ENCODE measurements around the gene HDGFL3. TPM values are rescaled to one million over a fixed set of nuclear protein-coding genes. Genes with fewer than 3 reads are reported as not detected.

HDGFL3 gene
- total RNA-seq, result 10 to 100 TPM; 16.2 to 16.7 TPM

GRCh38 chr15:83207660-83208366, at the start of gene HDGFL3:
TSS of gene HDGFL3 (minus strand) at chr15:83207823. CDS start at chr15:83207414, 409 bp downstream.
- Histone ChIP-seq H3K27ac (peak within 1 kb of the TSS; percentile 60), H3K4me3 (peak within 1 kb of the TSS; percentile 76), H3K27me3 (no peaks in the 10 kb centered on the region), H3K9ac (ENCODE audit: low read depth in 2 of 2, low read length in 2 of 2) (peak within 1 kb of the TSS; percentile 53 to 57), H3K36me3 (no peaks in the 10 kb centered on the region), H3K9me3 (no peaks in the 10 kb centered on the region), H3K4me1 (no peaks in the 10 kb centered on the region)
- peak; percentile 37 for DNase-seq
- TF ChIP-seq CTCF (IDR thresholded peaks at IDR 0.05), result no peak
- intact Hi-C loops (cut with DNase I), result loop anchor here (5.0 kb wide), 2 partner anchors 141 to 196 kb away; partner anchors contain the start of genes BTBD1 and C15orf40

DNA sequence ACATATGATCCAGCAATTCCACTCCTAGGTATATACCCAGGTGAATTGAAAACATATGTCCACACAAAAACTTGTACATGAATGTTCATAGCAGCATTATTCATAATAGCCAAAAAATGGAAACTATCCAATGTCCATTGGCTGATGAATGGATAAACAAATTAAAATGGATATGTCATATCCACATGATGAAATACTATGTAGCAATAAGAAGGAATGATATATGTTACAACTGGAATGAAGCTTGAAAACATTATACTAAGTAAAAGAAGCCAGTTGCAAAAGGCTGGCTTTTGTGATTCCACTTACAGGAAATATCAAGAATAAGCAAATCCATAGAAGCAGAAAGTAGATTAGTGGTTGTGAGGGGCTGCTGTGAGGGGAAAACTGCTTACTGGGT, 43.2 kb upstream of the HDGFL3 start:
- intact Hi-C loops (cut with DNase I), result no loop called here
- Histone ChIP-seq H3K36me3 (no peaks in the 10 kb centered on the region), H3K9me3 (no peaks in the 10 kb centered on the region), H3K9ac (ENCODE audit: low read depth in 2 of 2, low read length in 2 of 2) (no peak overlapping the region), H3K4me1 (no peaks in the 10 kb centered on the region), H3K27me3 (no peaks in the 10 kb centered on the region), H3K27ac (no peak overlapping the region), H3K4me3 (no peak overlapping the region)
- no peak for DNase-seq
- TF ChIP-seq CTCF (IDR thresholded peaks at IDR 0.05), result no peak

DNA sequence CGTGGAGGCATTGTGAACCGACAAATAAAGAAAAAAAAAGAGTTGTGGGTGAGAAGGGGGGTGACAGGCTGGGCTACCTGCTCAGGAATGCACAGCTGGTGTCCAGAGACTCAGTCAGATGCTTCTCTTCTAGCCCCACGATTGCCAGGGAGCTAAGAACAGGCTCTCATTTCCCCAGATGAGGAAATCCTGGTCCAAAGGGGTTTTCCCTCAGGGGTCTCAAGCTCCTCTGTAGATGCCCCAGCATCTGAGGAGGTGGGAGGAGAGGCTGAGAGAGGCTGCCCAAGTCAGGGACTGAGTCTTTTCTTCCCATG, 41.4 kb upstream of the HDGFL3 start:
- H3K9ac ChIP-seq (ENCODE audit: low read depth in 2 of 2, low read length in 2 of 2), result no peak overlapping the region
- intact Hi-C loops (cut with DNase I), result loop anchor here (5.0 kb wide), 2 partner anchors 188 to 313 kb away; no protein-coding TSS in a partner anchor
- no peak for TF ChIP-seq CTCF (IDR thresholded peaks at IDR 0.05)
- DNase-seq, result no peak
- H3K9me3 ChIP-seq, result no peaks in the 10 kb centered on the region
- H3K4me1 ChIP-seq, result no peaks in the 10 kb centered on the region
- no peak overlapping the region for H3K4me3 ChIP-seq
- no peaks in the 10 kb centered on the region for H3K36me3 ChIP-seq
- H3K27me3 ChIP-seq, result no peaks in the 10 kb centered on the region
- H3K27ac ChIP-seq, result no peak overlapping the region

- intact Hi-C loops (cut with DNase I), result loop anchor here (5.0 kb wide), 2 partner anchors 189 to 314 kb away; no protein-coding TSS in a partner anchor
- peak; percentile 34 for DNase-seq
- H3K4me3 ChIP-seq, result no peak overlapping the region
- no peaks in the 10 kb centered on the region for H3K4me1 ChIP-seq
- H3K27ac ChIP-seq, result no peak overlapping the region
- H3K27me3 ChIP-seq, result no peaks in the 10 kb centered on the region
- H3K9me3 ChIP-seq, result no peaks in the 10 kb centered on the region
- no peak overlapping the region for H3K9ac ChIP-seq (ENCODE audit: low read depth in 2 of 2, low read length in 2 of 2)
- no peaks in the 10 kb centered on the region for H3K36me3 ChIP-seq
- TF ChIP-seq CTCF (IDR thresholded peaks at IDR 0.05), result peak; percentile 95
Observed at GRCh38 chr15:83248151-83249029, 40.8 kb upstream of the HDGFL3 start.

DNA sequence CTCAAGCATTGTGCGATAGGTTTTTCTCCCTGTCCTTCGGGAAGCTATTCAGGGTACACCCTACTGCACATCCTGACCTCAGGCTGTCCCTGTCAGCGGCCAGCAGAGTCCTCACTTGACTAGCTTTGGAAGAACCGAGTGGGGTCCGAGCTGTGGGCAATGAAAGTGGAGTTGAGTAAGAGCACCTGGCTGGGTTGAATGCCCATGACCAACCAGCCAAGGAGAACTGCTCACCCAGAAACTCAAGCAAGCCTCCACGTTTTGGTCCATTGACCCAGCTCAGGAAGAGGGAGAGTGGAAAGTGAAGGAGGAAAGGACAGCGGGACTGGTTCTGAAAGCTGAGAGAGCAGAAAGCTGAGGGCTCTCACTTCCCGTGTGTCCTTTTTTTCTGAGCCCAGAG, 36.0 kb upstream of the HDGFL3 start:
- no peaks in the 10 kb centered on the region for H3K9me3 ChIP-seq
- no peaks in the 10 kb centered on the region for H3K27me3 ChIP-seq
- DNase-seq, result no peak
- intact Hi-C loops (cut with DNase I), result no loop called here
- H3K4me1 ChIP-seq, result no peaks in the 10 kb centered on the region
- no peak overlapping the region for H3K27ac ChIP-seq
- TF ChIP-seq CTCF (IDR thresholded peaks at IDR 0.05), result no peak
- no peaks in the 10 kb centered on the region for H3K36me3 ChIP-seq
- no peak overlapping the region for H3K9ac ChIP-seq (ENCODE audit: low read depth in 2 of 2, low read length in 2 of 2)
- H3K4me3 ChIP-seq, result no peak overlapping the region
